GM12872 (cell line): ENCODE data around the gene PRPF40B.

Source experiments
- TF ChIP-seq, protein P1 (sequence below): IDR thresholded peaks from 3 replicates; pipeline ENCODE4 v1.5.1; 2011; ENCODE audit warnings: low read depth, mild to moderate bottlenecking, low read length, moderate library complexity; ENCODE audit not compliant: insufficient read depth

The PRPF40B gene

DNA sequence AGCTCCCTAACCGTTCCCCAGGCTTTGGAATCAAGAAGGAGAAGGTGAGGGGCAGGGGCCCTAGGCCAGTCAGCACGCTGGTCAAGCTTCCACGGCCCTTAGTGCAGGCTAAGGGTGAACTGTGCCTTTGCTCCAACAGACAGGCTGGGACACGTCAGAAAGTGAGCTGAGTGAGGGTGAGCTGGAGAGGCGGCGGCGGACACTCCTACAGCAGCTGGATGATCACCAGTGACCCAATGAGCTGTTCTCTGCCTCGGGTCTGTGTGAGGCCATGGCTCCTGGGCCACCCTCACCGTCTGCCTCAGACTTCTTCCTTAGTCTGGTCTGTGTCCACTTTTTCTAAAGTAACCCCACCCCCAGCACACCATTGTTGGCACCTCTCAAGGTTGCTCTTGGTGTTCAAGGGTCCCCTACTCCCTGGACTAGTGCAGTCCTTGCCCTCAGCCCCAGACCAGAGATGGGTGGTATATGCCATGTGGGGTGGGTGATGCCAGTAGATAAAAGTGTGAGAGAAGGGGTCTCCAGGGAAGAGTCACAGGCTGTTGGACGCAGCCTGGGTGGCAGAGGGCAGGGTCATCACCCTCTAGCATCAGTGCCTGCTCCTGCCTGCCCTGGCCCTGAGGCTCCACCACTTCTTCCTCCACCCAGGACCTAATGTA lies 20.7 kb downstream of the PRPF40B start:
- TF ChIP-seq, protein P1, sequence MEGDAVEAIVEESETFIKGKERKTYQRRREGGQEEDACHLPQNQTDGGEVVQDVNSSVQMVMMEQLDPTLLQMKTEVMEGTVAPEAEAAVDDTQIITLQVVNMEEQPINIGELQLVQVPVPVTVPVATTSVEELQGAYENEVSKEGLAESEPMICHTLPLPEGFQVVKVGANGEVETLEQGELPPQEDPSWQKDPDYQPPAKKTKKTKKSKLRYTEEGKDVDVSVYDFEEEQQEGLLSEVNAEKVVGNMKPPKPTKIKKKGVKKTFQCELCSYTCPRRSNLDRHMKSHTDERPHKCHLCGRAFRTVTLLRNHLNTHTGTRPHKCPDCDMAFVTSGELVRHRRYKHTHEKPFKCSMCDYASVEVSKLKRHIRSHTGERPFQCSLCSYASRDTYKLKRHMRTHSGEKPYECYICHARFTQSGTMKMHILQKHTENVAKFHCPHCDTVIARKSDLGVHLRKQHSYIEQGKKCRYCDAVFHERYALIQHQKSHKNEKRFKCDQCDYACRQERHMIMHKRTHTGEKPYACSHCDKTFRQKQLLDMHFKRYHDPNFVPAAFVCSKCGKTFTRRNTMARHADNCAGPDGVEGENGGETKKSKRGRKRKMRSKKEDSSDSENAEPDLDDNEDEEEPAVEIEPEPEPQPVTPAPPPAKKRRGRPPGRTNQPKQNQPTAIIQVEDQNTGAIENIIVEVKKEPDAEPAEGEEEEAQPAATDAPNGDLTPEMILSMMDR, result no peak

DNA sequence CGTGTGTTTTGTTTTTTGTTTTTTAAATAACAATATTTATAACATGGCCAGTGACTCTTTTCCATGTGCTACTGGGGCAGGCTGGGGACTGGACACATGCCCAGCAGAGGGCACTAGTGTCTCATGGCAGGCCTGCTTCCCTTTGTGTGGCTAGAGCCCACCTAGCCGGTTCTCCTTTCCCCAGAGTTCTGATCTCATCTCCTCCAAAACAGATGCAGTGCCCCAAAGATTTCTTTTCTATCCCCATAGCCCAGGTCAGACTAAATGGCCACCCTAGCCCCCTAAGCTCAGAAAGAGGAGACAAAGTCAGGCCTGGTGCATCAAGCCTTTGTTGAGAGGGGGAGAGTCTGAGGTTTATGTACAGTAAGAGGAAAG lies 21.2 kb downstream of the PRPF40B start:
- TF ChIP-seq, protein P1, result peak; percentile 95

DNA sequence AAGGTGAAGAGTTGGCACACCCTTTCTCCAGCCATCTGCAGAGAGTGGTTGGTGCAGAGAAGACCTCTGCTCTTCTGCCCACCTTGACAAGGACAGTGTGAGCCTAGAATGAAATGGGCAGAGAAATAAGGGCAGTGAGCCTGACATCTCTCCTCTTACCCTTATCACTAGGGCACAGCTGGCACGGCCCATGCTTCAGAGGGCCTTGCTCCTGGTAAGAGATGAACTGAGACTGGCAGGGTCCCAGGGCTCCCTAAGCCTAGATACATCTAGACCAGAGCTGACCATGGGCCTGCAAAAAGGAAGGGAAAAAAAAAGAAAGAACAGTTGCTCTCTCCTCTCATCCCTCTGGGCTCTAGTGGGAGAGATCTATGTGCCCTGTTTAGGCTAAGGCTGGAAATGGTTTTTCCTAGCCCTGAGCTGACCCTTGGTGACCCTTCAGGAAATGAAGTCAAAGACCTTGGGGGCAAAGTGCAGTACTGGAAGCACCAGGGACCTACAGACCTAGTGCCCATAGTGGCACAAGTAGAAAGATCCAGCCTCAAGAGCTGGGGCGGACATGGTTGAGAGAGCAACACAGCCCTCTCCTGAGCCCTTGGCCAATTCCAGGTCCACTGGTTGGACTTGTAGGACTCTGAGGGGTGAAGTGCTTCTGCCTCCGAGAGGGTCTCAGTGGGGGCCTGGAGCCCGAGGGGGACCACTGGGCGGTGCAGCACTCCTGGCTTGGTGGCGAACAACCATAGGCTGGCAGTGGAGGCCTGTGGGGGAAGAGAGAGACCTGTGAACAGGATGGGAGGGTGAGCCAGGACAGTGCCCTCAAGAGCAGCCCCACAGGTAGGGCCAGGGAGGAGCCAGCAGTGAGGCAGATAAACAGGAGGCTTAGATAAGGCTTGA lies 22.0 kb downstream of the PRPF40B start:
- TF ChIP-seq, protein P1, result no peak

DNA sequence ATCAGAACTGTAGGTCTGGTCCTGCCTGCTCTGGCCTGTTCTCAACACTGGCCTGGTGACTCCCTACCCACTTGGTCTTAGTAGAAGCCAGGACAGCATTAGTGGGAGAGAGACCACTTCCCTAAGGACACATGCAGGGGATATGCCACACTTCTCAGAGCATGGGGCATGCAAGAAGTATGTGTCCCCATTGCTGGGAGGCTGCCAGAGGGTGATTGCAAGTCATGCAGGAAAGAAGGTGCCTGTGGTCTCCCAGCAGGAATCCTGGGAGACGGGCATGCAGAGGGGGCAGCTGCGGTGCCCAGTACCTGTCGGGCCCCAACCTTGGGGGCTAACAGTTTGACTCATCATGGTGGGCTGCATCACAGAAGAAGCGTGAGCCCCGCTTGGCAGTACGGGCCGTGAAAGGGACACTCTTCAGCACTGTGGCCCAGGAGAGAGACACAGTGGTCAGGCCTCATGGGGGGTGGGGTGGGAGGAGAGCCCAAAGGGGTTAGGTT lies 23.0 kb downstream of the PRPF40B start:
- TF ChIP-seq, protein P1, result no peak

DNA sequence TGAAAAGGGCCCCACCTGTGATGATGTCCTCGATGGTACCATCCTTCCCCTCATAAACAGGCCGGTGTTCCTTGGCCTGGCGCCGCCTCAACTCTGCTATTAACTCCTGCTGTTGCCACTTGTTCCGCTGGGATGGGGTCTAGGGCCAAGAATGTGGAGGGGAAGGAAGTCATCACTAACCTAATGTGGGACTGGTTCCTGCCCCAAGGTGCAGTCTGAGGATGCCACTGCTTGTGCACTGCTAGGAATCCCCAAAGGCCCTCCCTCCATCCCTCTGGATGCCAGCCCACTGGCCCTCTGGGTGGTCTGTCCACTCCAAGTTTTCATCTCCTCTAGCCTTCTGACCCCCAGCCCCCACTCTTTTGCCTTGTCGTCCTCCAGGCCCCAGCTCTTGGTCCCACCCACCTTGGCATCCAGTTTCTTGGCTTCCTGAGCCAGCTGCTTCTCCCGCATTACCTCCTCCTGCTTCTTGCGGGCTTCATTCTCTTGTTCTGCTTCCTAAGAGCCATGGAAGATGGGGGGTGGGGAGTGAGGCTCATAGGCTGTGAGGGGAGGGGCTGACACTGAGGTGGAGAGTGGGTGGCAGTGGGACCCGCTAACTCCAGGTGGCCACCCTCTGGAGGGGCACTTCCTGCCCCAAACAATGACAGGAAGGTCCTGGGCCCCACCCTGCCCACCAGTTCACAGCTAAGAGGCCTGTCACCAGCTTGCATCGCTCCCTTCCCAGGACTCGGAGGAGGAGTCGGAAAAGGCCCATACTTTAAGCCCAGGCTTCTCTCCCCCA lies 23.7 kb downstream of the PRPF40B start:
- TF ChIP-seq, protein P1, result no peak

DNA sequence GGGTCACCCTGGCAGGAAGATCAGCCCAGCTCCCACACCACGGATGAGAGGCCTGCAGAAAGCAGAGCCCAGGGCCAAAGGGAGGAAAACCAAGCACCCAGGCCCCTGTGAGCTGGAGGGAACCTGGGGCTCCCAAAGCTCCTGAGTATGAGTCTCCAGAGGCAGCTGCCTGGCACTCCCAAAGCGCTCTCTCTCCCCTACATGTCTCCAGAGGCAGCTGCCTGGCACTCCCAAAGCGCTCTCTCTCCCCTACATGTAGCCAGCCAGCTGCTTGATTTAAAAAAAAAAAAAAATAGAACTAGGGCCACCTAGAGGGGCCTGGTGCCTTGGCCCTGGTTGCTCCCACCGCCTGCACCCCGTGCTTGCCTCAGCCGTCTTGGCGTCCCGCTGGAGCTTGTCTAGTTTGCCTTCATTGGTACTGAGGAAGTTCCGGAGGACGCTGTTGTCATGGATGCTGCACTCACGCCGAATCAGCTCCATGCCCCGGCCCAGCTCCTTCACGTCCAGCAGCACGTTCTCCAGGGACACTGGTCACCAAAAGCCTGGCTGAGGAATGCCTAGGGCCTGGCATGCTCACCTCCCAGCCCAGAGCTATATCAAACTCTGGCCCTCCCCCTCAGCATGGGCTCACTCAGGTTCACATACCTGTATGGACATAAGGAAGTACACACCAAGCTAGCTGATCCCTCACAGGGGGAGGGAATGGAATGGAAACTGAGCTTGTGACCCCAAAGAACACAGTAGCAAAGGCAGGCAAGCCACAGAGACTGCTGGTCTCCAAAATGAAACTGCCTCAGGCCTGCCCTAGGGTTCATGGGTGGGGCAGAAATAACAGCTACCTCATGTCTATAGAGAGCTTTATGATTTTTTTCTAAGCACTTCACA lies 24.7 kb downstream of the PRPF40B start:
- TF ChIP-seq, protein P1, result no peak
